NT2/D1 (cell line): ENCODE measurements around the gene EPB41L1.

Experiments
- SUZ12 ChIP-seq: IDR thresholded peaks from 2 replicates; pipeline ENCODE4 v1.6.1; 2011; ENCODE audit not compliant: insufficient read length, insufficient read depth; ENCODE audit errors: extremely low read depth
- YY1 ChIP-seq: IDR thresholded peaks from 2 replicates; pipeline ENCODE4 v1.6.1; 2011; ENCODE audit not compliant: insufficient read length, insufficient read depth
- ZNF274 ChIP-seq: IDR thresholded peaks from 2 replicates; pipeline ENCODE4 v1.6.1; 2011; ENCODE audit warnings: mild to moderate bottlenecking, low read depth, low read length

DNA sequence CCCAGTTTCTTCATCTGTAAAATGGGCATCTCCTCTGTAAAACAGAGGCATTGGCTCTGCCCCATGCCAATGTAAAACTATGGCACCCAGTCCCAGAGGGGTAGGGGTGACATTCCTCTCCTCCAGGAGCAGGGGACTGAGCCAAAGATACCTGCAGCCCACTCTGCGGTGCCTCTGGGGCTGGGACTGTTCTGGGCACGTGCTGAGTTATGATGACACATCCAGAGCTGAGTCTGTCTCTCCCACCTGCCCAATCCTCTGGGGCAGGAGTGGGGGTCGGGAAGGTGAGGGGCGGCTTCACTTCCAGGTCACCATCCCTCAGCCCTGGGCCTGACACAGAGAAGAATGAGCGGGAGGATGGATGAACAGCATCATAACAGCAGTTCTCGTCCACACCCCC is 111.6 kb downstream of the EPB41L1 start:
- TF ChIP-seq ZNF274 (no peak), SUZ12 (no peak), YY1 (no peak)
